Stimulated activated naive CD8-positive, alpha-beta T cell treated with anti-CD3 and anti-CD28 coated beads, Interleukin-15, amount 100 ng/mL, for 72 hours (primary cell): ENCODE data around the gene SEMA6A.
A peak's percentile ranks its signal among the peaks of the same experiment; 100 is the strongest.
"Not testable (repeated sequence)": the region's sequence is repeated elsewhere in the genome, so short reads cannot be mapped to it uniquely, and the experiment has no call there.

ENCODE experiments used
- ATAC-seq: fragments of 150-1000 bp; cut with Tn5 transposase; 2 replicates; pipeline ENCODE4 v1.10.0; 2021; ENCODE audit warnings: mild to moderate bottlenecking, moderate library complexity
- DNase-seq, 2 donors: peaks; one replicate each; pipeline ENCODE4 v3.0.0; 2021 to 2022
- H3K27ac Mint-ChIP-seq, 2 donors: one replicate each; pipeline ENCODE4 v1.8.0; 2022; ENCODE audit warnings: mild to moderate bottlenecking in 2 of 2, mixed read lengths in 2 of 2, moderate library complexity in 2 of 2
- H3K27me3 Mint-ChIP-seq: one replicate; pipeline ENCODE4 v1.8.0; 2022; ENCODE audit warnings: mixed read lengths
- H3K4me1 Mint-ChIP-seq: one replicate; pipeline ENCODE4 v1.8.0; 2022; ENCODE audit warnings: mild to moderate bottlenecking, mixed read lengths
- H3K4me3 Mint-ChIP-seq, 2 donors: one replicate each; pipeline ENCODE4 v1.8.0; 2022; ENCODE audit warnings: mild to moderate bottlenecking in 2 of 2, mixed read lengths in 2 of 2, moderate library complexity in 1 of 2
- H3K9me3 Mint-ChIP-seq, 2 donors: one replicate each; pipeline ENCODE4 v1.8.0; 2022; ENCODE audit warnings: mixed read lengths in 2 of 2

SEMA6A gene

GRCh38 chr5:116524051-116524904 lies 50.3 kb downstream of the SEMA6A start:
- ATAC-seq: no peak
- H3K27me3 Mint-ChIP-seq: no peaks in the 10 kb centered on the region

GRCh38 chr5:116523182-116523581 lies 51.4 kb downstream of the SEMA6A start:
- ATAC-seq, H3K27me3 Mint-ChIP-seq, H3K4me3 Mint-ChIP-seq, H3K4me1 Mint-ChIP-seq, H3K9me3 Mint-ChIP-seq, DNase-seq, H3K27ac Mint-ChIP-seq: not testable (repeated sequence)

More at GRCh38 chr5:116524051-116524904, 50.3 kb downstream of the SEMA6A start:
- no peaks in the 10 kb centered on the region for H3K9me3 Mint-ChIP-seq
- no peak for DNase-seq
- no peaks in the 10 kb centered on the region for H3K4me1 Mint-ChIP-seq
- no peak overlapping the region for H3K27ac Mint-ChIP-seq
- H3K4me3 Mint-ChIP-seq: no peak overlapping the region

GRCh38 chr5:116522356-116523136 lies 52.1 kb downstream of the SEMA6A start:
- H3K4me1 Mint-ChIP-seq: no peaks in the 10 kb centered on the region
- H3K9me3 Mint-ChIP-seq: peaks cover 0 to 7% of the 10 kb centered on the region in 2 donors
- ATAC-seq (no peak), DNase-seq (no peak)
- no peaks in the 10 kb centered on the region for H3K27me3 Mint-ChIP-seq
- no peak overlapping the region for H3K27ac Mint-ChIP-seq
- no peak overlapping the region for H3K4me3 Mint-ChIP-seq

- DNase-seq: no peak
- peak; percentile 20 for ATAC-seq
These were observed 53.3 kb downstream of the SEMA6A start for GRCh38 chr5:116521173-116521872.

GRCh38 chr5:116520771-116521170 lies 53.9 kb downstream of the SEMA6A start:
- DNase-seq (no peak), ATAC-seq (no peak)
- Mint-ChIP-seq H3K9me3 (peaks cover 0 to 7% of the 10 kb centered on the region in 2 donors), H3K4me1 (no peaks in the 10 kb centered on the region), H3K27ac (no peak overlapping the region), H3K4me3 (no peak overlapping the region), H3K27me3 (no peaks in the 10 kb centered on the region)

More at GRCh38 chr5:116521173-116521872, 53.3 kb downstream of the SEMA6A start:
- Mint-ChIP-seq H3K9me3 (peaks cover 0 to 7% of the 10 kb centered on the region in 2 donors), H3K4me1 (no peaks in the 10 kb centered on the region), H3K27me3 (no peaks in the 10 kb centered on the region), H3K27ac (no peak overlapping the region), H3K4me3 (no peak overlapping the region)

- no peak overlapping the region for H3K27ac Mint-ChIP-seq
- H3K27me3 Mint-ChIP-seq: no peaks in the 10 kb centered on the region
- H3K4me3 Mint-ChIP-seq: no peak overlapping the region
- H3K9me3 Mint-ChIP-seq: peaks cover 4 to 7% of the 10 kb centered on the region in 2 donors
- DNase-seq: no peak
- no peaks in the 10 kb centered on the region for H3K4me1 Mint-ChIP-seq
- no peak for ATAC-seq
These were observed 56.2 kb downstream of the SEMA6A start for GRCh38 chr5:116518423-116518822.

- H3K27ac Mint-ChIP-seq: no peak overlapping the region
- H3K4me3 Mint-ChIP-seq: no peak overlapping the region
- H3K9me3 Mint-ChIP-seq: peaks cover 4 to 7% of the 10 kb centered on the region in 2 donors
- H3K27me3 Mint-ChIP-seq: no peaks in the 10 kb centered on the region
- ATAC-seq (no peak), DNase-seq (no peak)
- H3K4me1 Mint-ChIP-seq: no peaks in the 10 kb centered on the region
These were observed 57.1 kb downstream of the SEMA6A start for GRCh38 chr5:116517488-116517887.

- no peak for ATAC-seq
- DNase-seq: no peak
- H3K27me3 Mint-ChIP-seq: no peaks in the 10 kb centered on the region
- peaks cover 4 to 7% of the 10 kb centered on the region in 2 donors for H3K9me3 Mint-ChIP-seq
- H3K4me1 Mint-ChIP-seq: no peaks in the 10 kb centered on the region
- no peak overlapping the region for H3K27ac Mint-ChIP-seq
- H3K4me3 Mint-ChIP-seq: no peak overlapping the region
These were observed 58.6 kb downstream of the SEMA6A start for GRCh38 chr5:116516021-116516420.

- H3K4me3 Mint-ChIP-seq: no peak overlapping the region
- H3K4me1 Mint-ChIP-seq: no peaks in the 10 kb centered on the region
- no peak for ATAC-seq
- DNase-seq: no peak
- H3K27ac Mint-ChIP-seq: peak overlapping the region in 1 of 2 donors; percentile 59
- H3K9me3 Mint-ChIP-seq: peaks cover 4 to 7% of the 10 kb centered on the region in 2 donors
- no peaks in the 10 kb centered on the region for H3K27me3 Mint-ChIP-seq
These were observed 60.1 kb downstream of the SEMA6A start for GRCh38 chr5:116514421-116514970.

- no peak overlapping the region for H3K4me3 Mint-ChIP-seq
- no peaks in the 10 kb centered on the region for H3K4me1 Mint-ChIP-seq
- no peaks in the 10 kb centered on the region for H3K27me3 Mint-ChIP-seq
- no peak for ATAC-seq
- no peak overlapping the region for H3K27ac Mint-ChIP-seq
- no peak for DNase-seq
- H3K9me3 Mint-ChIP-seq: peaks cover 0 to 4% of the 10 kb centered on the region in 2 donors
These were observed 64.1 kb downstream of the SEMA6A start for GRCh38 chr5:116510517-116510916.

- Mint-ChIP-seq H3K27me3 (no peaks in the 10 kb centered on the region), H3K4me3 (no peak overlapping the region), H3K9me3 (peaks cover 0 to 4% of the 10 kb centered on the region in 2 donors), H3K27ac (no peak overlapping the region), H3K4me1 (no peaks in the 10 kb centered on the region)
- ATAC-seq (no peak), DNase-seq (no peak)
These were observed 65.0 kb downstream of the SEMA6A start for GRCh38 chr5:116509483-116510244.

- DNase-seq (no peak), ATAC-seq (no peak)
- Mint-ChIP-seq H3K4me1 (no peaks in the 10 kb centered on the region), H3K9me3 (peaks cover 0 to 4% of the 10 kb centered on the region in 2 donors), H3K27me3 (no peaks in the 10 kb centered on the region), H3K4me3 (no peak overlapping the region), H3K27ac (no peak overlapping the region)
These were observed 65.8 kb downstream of the SEMA6A start for GRCh38 chr5:116508835-116509234.

GRCh38 chr5:116507941-116508655 lies 66.5 kb downstream of the SEMA6A start:
- no peak for ATAC-seq
- H3K4me1 Mint-ChIP-seq: no peaks in the 10 kb centered on the region
- no peak overlapping the region for H3K27ac Mint-ChIP-seq
- H3K9me3 Mint-ChIP-seq: no peaks in the 10 kb centered on the region
- H3K27me3 Mint-ChIP-seq: no peaks in the 10 kb centered on the region
- no peak overlapping the region for H3K4me3 Mint-ChIP-seq
- DNase-seq: no peak

GRCh38 chr5:116507051-116507537 lies 67.5 kb downstream of the SEMA6A start:
- Mint-ChIP-seq H3K4me3 (no peak overlapping the region), H3K27me3 (no peaks in the 10 kb centered on the region), H3K27ac (no peak overlapping the region), H3K4me1 (no peaks in the 10 kb centered on the region), H3K9me3 (no peaks in the 10 kb centered on the region)
- ATAC-seq (no peak), DNase-seq (no peak)
